IPS DF 4.7 (cell line): ENCODE data around the gene ASTN2.
"Not testable (repeated sequence)": the region's sequence is repeated elsewhere in the genome, so short reads cannot be mapped to it uniquely, and the experiment has no call there.

Experiments used
- DNase-seq: peaks from one replicate; pipeline ENCODE4 v3.0.0-alpha.2; 2013; ENCODE audit warnings: low spot score; ENCODE audit errors: extremely low read depth

ASTN2 gene

GRCh38 chr9:116935149-116935897 is 479.5 kb downstream of the ASTN2 start:
- no peak for DNase-seq

GRCh38 chr9:116934131-116934530 is 480.7 kb downstream of the ASTN2 start:
- DNase-seq, result no peak

GRCh38 chr9:116933251-116933650 is 481.6 kb downstream of the ASTN2 start:
- no peak for DNase-seq

GRCh38 chr9:116929621-116930020 is 485.2 kb downstream of the ASTN2 start:
- no peak for DNase-seq

- DNase-seq, result peak; percentile 62
Observed at GRCh38 chr9:116928884-116929283, 486.0 kb downstream of the ASTN2 start.

- no peak for DNase-seq
Observed at GRCh38 chr9:116928289-116928688, 486.6 kb downstream of the ASTN2 start.

GRCh38 chr9:116927726-116928125 is 487.1 kb downstream of the ASTN2 start:
- no peak for DNase-seq

GRCh38 chr9:116925121-116925520 is 489.7 kb downstream of the ASTN2 start:
- DNase-seq, result no peak

- DNase-seq, result no peak
Observed at GRCh38 chr9:116924462-116925110, 490.3 kb downstream of the ASTN2 start.

- DNase-seq, result not testable (repeated sequence)
Observed at GRCh38 chr9:116917895-116918508, 496.9 kb downstream of the ASTN2 start.

GRCh38 chr9:116913536-116913935 is 501.3 kb downstream of the ASTN2 start:
- no peak for DNase-seq

GRCh38 chr9:116910201-116910600 is 504.7 kb downstream of the ASTN2 start:
- DNase-seq, result no peak

- DNase-seq, result no peak
Observed at GRCh38 chr9:116907989-116908388, 506.9 kb downstream of the ASTN2 start.

GRCh38 chr9:116905171-116905588 is 509.7 kb downstream of the ASTN2 start:
- no peak for DNase-seq

GRCh38 chr9:116904165-116904564 is 510.7 kb downstream of the ASTN2 start:
- DNase-seq, result no peak

GRCh38 chr9:116901260-116901659 is 513.6 kb downstream of the ASTN2 start:
- no peak for DNase-seq

GRCh38 chr9:116900543-116900942 is 514.3 kb downstream of the ASTN2 start:
- no peak for DNase-seq

GRCh38 chr9:116900007-116900367 is 514.9 kb downstream of the ASTN2 start:
- no peak for DNase-seq

GRCh38 chr9:116899337-116900006 is 515.4 kb downstream of the ASTN2 start:
- DNase-seq, result peak; percentile 19

GRCh38 chr9:116898131-116898530 is 516.7 kb downstream of the ASTN2 start:
- not testable (repeated sequence) for DNase-seq

GRCh38 chr9:116897201-116897600 is 517.7 kb downstream of the ASTN2 start:
- no peak for DNase-seq

GRCh38 chr9:116895961-116896360 is 518.9 kb downstream of the ASTN2 start:
- no peak for DNase-seq
